IPS-NIHi11 (cell line): Measurements from ENCODE around the gene AGAP2.
"Not testable (repeated sequence)": the region's sequence is repeated elsewhere in the genome, so short reads cannot be mapped to it uniquely, and the experiment has no call there.

Experiments used
- DNase-seq: peaks from one replicate; pipeline ENCODE4 v3.0.0; 2012; ENCODE audit warnings: mixed read lengths, low spot score

AGAP2 gene

GRCh38 chr12:57694459-57695019 is 44.0 kb downstream of the AGAP2 start:
- DNase-seq = peak; percentile 31

GRCh38 chr12:57693659-57694458 is 44.7 kb downstream of the AGAP2 start, which contains the start of gene OS9:
OS9 (plus strand) TSS chr12:57694132; CDS start chr12:57694162, 30 bp downstream.
- DNase-seq = peak; percentile 98

- DNase-seq = no peak
These were observed 45.3 kb downstream of the AGAP2 start for GRCh38 chr12:57693317-57693658.

- no peak for DNase-seq
These were observed 46.0 kb downstream of the AGAP2 start for GRCh38 chr12:57692500-57692899.

GRCh38 chr12:57688931-57689330 is 49.6 kb downstream of the AGAP2 start:
- no peak for DNase-seq

GRCh38 chr12:57687862-57688261 is 50.7 kb downstream of the AGAP2 start:
- no peak for DNase-seq

GRCh38 chr12:57679697-57680096 is 58.8 kb downstream of the AGAP2 start:
- no peak for DNase-seq

- DNase-seq = not testable (repeated sequence)
These were observed 60.6 kb downstream of the AGAP2 start for GRCh38 chr12:57677947-57678346.

- no peak for DNase-seq
These were observed 63.9 kb downstream of the AGAP2 start for GRCh38 chr12:57674691-57675090.
